ENCODE data around the gene COPS4.

- TF ChIP-seq CTCF (IDR thresholded peaks at IDR 0.05) (no peak), POLR2A (IDR thresholded peaks at IDR 0.05) (no peak)
Measured at GRCh38 chr4:83024233-83024632, 10.8 kb upstream of the COPS4 start.
